CMK (cell line): Measurements from ENCODE around the gene PRMT6.
"Not testable (repeated sequence)": the region's sequence is repeated elsewhere in the genome, so short reads cannot be mapped to it uniquely, and the experiment has no call there.

Experiments used
- DNase-seq: peaks from one replicate; pipeline ENCODE4 v3.0.0-alpha.2; 2010; ENCODE audit warnings: low read depth

Gene PRMT6

GRCh38 chr1:107056426-107057196 is at the start of gene PRMT6:
TSS of gene PRMT6 (plus strand) at chr1:107056674. CDS start at chr1:107056716, 42 bp downstream.
- peak; percentile 32 for DNase-seq

GRCh38 chr1:107009281-107009680 is 47.2 kb upstream of the PRMT6 start:
- DNase-seq: no peak

- no peak for DNase-seq
Measured at GRCh38 chr1:107010582-107010981, 45.9 kb upstream of the PRMT6 start.

GRCh38 chr1:107016376-107016978 is 40.0 kb upstream of the PRMT6 start:
- DNase-seq: no peak

- no peak for DNase-seq
Measured at GRCh38 chr1:107018445-107018844, 38.0 kb upstream of the PRMT6 start.

GRCh38 chr1:107019166-107019565 is 37.3 kb upstream of the PRMT6 start:
- DNase-seq: no peak

GRCh38 chr1:107038874-107039273 is 17.6 kb upstream of the PRMT6 start:
- not testable (repeated sequence) for DNase-seq

GRCh38 chr1:107044310-107045220 is 11.9 kb upstream of the PRMT6 start:
- not testable (repeated sequence) for DNase-seq

- DNase-seq: no peak
Measured at GRCh38 chr1:107047602-107048001, 8.9 kb upstream of the PRMT6 start.

GRCh38 chr1:107048241-107048640 is 8.2 kb upstream of the PRMT6 start:
- DNase-seq: no peak

GRCh38 chr1:107051266-107051665 is 5.2 kb upstream of the PRMT6 start:
- no peak for DNase-seq

- not testable (repeated sequence) for DNase-seq
Measured at GRCh38 chr1:107055919-107056425, 502 bp upstream of the PRMT6 start.

- peak; percentile 7 for DNase-seq
Measured at GRCh38 chr1:107057197-107058133, 991 bp downstream of the PRMT6 start.

GRCh38 chr1:107058245-107059032 is 2.0 kb downstream of the PRMT6 start:
- no peak for DNase-seq

GRCh38 chr1:107061886-107062285 is 5.4 kb downstream of the PRMT6 start:
- DNase-seq: no peak

- DNase-seq: no peak
Measured at GRCh38 chr1:107073493-107073892, 17.0 kb downstream of the PRMT6 start.

GRCh38 chr1:107076841-107077240 is 20.4 kb downstream of the PRMT6 start:
- DNase-seq: no peak

GRCh38 chr1:107079249-107079648 is 22.8 kb downstream of the PRMT6 start:
- no peak for DNase-seq

- no peak for DNase-seq
Measured at GRCh38 chr1:107081102-107081501, 24.6 kb downstream of the PRMT6 start.

- DNase-seq: no peak
Measured at GRCh38 chr1:107091418-107091817, 34.9 kb downstream of the PRMT6 start.
